NCI-H1105 treated with DMSO at 0.1 percent for 48 hours (cell line): Measurements from ENCODE around the gene BATF.

ENCODE experiments used
- DNase-seq: peaks from one replicate; lab custom pipeline; 2025; lab: John Stamatoyannopoulos, UW

The BATF gene

DNA sequence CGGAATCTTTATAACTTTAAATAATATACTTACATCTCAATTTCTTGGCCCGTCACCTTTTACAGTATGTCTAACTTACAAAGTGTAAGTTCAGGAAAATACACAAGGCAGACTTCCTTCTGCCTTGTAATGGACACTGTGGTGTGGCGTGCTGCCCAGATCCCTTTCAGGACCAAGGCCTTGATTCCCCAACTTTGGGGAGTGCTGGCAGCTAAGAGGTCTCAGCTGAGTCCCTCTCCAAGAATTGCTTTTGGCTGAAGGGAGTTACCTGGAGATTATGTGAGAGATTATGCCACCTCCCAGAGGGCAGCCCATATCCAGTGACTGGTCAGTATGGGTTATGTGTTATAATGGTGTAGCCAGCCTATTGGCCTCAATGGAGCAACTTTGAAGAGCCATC, 21.2 kb upstream of the BATF start:
- no peak for DNase-seq

DNA sequence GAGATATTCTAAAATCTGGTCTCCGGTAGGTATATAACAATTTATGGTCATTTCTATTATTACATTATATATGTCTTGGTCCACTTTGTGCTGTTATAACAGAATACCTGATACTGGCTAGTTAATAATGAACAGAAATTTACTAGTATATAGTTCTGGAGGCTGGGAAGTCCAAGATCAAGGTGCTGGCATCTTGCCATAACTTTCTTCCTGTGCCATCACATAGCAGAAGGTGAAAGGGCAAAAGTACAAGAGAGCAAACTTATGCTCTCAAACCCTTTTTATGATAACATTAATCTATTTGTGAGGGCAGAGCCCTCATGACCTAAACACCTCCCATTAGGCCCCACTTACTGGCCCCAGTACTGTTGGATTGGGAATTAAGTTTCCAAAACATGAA, 17.9 kb upstream of the BATF start:
- DNase-seq: no peak

DNA sequence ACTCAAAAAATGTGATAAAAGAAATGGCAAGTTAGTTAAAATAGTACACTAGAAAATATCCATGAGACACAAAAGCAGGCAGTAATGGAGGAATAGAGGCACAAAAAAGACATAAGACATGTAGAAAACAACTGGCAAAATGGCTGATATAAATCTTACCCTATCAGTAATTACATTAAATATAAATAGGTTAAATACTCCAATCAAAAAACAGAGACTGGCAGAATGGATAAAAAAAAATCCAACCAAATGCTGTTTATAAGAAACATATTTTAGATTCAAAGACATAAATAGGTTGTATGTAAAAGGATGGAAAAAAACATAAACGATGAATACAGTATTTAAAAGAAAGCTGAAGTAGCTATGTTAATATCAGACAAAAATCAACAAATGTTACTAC, 15.3 kb upstream of the BATF start:
- no peak for DNase-seq

DNA sequence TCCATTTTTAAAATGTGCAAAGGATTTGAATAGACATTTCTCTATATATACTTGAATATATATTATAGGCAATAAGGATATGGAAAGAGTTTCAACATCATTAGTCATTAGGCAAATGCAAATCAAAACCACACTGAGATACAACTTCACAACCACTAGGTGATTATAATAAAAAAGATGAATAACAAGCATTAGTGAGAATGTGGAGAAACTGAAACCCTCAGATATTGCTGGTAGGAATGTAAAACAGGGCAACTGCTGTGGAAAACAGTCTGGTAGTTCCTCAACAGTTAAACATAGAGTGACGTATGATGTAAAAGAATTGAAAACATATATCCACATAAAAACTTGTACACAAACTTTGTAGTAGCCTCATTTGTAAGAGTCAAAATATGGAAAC, 11.7 kb upstream of the BATF start:
- DNase-seq: no peak

DNA sequence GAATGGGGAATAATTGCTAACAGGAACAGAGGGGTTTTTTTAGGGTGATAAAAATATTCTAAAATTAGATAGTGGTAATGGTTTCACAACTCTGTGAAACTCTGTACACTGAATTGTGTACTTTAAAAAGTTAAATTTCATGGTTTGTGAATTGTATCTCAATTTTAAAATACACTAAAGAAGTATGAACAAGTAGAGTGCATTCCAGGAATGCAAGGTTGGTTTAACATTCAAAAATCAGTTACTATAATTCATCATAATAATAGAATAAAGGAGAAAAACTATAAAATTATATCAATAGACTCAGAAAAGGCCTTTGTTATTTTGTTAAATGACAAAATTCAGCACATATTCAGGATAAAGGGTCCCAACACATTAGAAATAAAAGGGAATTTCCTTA, 11.1 kb upstream of the BATF start:
- DNase-seq: no peak

DNA sequence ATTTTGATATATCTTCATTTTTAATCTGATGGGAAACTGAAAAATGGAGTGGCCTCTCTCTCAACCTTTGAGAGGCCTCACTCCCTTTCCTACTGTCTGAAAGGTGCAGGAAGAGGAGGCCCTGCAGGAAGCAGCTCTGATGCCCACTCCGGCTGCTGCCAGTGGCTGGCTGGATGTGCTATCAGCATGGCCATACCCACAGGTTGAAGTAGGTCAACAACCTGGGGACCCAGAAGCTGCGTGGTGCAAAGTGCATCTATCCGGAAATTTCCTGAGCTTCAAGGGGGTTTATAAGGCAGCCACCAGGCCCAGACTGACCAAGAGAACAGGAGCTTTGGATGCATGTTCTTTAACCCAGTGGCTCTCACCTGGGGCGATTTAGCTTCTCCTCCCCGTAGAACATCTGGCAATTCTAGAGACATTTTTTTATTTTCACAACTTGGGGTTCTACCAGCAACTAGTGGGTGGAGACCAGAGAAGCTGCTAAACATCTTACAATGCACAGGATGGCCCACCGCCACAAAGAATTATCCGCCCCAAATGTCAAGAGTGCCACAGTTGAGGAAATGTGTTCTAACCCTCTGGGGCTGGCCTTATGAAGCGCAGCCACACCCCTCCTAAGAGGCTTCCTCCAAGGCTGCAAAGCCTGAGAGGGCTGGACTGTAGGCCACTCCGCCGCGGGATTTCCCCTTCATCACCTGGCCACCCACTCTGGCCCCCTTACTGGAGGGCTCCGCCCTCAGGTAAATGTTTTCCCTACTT, 8.2 kb upstream of the BATF start:
- no peak for DNase-seq

DNA sequence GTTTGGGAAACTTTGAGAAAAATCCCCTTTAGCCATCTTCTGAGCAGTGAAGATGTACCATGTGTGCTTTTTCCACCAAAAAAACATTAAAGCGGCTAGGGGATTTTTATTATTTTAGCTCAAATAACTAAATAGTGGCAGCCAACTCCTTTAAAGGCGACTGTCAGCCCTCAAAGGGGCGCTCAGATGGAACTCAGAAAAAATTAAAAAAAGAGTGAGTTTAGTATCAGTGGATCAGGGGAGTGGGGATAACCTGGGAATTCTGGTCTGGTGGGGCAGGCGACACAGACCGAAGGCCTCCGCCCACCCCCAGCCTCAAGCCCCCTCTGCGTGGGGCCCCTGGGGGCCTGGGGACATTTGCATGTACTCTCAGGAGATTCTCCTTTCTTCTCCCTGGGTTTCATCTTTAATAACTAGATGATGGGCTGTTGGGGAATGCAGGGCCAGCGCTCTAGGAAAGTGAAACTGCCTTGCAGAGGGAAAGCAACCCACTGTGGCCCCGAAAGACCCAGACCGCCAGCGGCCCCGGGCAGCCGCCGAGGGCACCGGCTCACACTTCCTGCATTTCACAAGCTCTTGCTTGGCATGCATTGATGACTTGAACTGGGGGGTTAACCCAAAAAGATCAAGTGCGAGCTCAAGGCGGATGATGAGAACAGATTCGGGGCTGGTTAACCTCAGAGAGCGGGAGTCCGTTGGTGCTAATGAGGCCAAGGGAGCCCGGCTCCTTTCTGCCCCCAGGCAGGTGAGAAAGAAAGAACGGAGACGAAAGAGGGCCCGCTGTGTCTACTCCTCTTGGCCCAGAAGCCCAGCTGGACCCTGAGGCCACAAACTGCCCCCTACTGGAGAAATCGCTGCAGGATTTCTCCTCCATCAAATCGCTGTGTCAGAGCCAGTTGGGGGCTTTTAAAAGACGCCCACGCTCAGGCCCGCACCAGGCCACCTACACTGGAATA, 7.3 kb upstream of the BATF start:
- DNase-seq: no peak

DNA sequence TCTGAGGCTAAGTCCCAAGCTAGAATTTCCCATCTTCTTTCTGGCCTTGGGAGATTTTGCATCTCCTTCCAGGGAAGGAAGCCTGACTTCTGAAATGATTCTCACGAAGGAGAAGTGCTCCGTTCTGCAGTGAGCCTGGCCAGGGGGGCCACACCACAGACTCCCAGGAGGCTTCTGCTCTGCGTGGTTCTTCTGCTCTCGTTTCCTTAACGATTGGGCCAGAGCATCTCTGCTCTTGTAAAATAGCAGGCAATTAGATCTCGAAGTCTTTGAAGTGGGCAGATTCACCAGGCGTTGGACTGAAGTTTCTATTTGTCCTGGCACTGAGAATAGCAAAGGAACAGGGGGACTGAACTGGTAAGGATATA, 6.7 kb upstream of the BATF start:
- no peak for DNase-seq

DNA sequence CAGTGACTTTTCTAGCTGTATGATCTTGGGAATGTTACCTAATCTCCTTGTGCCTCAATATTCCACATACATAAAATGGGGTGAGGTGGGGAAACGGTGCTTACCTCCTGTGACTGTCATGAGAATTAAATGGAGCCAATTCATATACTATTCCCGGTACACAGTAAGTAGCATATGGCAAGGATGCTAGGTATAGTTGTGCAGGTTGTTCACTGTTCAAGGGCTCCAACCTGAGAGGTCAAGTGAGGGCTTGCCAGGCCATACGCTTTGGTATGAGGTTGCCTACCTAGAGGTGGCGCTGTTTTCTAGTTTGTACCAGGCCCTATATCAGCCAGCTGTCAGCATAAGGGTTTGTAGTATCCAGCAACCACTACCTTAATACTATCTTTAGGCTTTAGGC, 3.6 kb upstream of the BATF start:
- DNase-seq: no peak

DNA sequence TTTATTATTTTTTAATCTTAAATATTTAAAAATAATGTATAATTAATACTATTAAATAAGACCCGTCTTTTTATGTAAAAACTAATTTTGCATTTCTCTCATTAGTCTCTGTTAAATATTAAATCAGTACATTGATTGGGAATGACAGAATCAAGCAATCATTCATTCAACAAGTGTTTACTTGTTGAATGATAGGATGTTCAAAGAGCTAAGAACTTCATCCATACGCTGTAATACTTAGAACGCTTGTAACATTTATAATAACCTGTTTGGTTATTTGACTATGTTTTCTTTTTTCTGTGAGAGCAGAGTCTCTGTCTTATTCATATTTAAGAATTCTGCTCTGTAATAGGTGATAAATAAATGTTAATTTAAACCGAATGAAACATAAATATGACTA, 2.9 kb upstream of the BATF start:
- no peak for DNase-seq

DNA sequence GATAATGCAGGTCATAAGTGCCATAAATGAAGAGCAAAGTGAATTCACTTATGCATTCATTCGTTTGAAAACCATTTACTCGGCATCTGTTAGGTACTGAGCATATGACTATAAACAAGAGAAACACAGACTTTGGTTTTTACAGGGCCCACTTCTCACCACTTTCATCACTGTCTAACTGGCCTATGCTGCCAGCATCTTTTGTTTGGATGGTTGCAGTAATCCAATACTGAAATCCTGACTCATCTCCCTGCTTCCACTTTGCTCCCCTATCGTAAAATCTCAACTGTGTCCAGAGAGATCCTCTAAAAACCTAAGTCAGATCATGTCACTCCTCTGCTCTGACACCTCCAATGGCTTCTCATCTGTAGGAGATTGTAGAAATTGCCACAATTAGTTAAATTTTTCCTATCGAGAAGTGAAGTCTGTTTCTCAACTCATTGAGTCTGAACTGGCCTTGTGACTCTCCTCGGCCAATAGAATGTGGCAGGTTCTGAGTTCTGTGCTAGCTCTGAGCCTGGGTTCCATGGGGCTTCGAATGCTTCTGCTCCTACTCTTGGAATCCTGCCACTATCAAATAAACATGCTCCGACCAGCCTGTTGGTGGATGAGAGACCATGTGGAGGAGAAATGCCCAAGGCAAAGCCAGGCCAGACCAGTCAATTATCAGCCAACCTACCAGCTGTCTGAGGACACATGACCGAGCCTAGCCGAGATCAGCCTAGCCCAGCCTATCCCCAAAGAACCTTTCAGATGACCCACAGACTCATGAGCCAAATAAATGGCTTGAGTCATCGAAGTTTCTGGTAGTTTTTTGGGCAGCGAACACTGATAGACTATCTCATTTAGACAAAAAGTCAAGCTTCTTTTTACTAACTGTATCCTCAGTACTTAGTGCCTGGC, 2.2 kb upstream of the BATF start:
- DNase-seq: no peak

DNA sequence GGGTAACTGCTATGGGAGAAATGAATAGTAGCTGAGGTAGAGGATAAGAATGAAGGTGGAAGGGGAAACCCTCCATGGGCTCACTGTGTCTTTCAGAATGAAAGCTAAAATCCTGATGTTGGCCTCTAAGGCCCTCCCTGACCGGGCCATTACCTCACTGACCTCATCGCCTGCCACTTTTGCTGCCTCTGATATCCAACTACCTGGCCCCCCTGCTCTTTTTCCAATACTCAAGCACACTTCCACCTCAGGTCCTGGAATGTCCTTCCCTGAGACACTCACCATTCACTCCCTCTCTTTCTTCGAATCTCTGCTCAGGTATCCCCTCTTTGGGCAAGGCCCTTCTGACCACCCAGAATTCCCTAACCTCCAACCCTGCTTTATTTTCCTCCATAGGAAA, 1.4 kb upstream of the BATF start:
- no peak for DNase-seq

DNA sequence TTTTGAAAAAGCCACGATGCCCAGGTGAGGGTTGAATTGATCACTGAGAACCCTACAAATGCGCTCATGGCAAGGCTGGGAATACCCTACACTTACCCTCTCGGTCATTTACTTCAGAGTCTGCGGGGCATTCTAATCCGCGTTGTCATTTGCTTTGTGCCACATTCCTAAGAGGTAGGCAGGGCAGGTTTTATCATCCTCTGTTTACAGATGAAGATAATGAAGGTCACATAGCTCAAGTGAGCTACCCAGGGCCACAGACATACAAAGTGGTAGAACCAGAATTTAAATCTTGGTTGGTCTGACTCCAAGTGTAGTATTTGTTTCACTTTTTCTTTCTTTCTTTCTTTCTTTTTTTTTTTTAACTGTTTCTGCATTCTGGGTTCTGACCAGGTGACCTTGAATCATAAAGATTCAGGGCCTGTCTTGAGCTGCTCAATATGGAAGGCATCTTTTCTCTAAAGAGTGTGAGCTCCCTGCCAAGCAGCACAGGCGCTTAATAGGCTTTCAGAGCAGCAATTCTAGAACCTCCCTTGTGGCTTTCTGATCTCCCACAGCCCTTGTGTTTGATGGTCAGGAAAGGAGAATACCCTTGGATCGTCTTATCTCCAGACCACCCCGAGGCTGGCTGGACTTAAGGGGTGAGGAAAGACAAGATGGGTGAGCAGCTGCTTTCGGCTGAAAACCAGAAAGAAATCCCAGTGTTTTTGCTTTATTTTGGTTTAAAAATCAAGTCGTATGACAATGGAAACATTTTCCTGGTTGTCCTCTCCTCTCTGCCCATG, 662 bp upstream of the BATF start:
- no peak for DNase-seq

DNA sequence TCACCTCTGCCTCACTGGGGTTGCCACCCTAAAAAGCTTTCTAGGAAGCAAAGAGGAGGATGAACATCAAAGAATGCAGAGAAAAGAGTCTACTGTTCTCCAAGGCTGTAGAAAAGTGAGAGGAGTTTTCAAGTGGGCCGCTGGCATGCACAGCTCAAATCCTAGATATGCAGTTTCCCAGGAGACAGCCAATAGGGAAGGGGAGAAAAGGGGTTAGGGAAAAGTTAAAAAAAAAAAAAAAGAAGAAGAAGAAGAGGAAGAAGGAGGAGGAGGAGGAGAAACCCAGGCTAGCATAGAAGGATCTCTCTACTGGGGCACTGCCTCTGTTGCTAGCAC, 682 bp downstream of the BATF start:
- no peak for DNase-seq

DNA sequence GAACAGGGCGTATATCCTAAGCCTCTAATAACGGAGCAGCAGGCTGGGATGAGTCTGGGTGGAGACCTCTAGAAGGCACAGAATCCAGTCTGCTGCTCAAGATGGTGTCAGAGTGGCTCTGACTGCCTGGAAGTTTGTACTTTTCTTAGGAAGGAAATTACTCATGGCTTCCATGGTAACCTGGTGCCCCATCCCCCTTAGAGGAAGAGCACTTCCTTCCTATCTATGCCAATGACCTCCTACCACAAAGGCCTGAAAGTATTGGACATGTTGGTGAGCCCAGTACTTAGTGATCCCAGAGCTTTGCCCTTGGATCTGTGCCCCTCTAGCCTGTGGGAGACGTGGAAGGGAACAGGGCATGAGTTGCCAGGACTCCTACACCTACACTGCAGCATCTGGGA, 1.5 kb downstream of the BATF start:
- DNase-seq: no peak

DNA sequence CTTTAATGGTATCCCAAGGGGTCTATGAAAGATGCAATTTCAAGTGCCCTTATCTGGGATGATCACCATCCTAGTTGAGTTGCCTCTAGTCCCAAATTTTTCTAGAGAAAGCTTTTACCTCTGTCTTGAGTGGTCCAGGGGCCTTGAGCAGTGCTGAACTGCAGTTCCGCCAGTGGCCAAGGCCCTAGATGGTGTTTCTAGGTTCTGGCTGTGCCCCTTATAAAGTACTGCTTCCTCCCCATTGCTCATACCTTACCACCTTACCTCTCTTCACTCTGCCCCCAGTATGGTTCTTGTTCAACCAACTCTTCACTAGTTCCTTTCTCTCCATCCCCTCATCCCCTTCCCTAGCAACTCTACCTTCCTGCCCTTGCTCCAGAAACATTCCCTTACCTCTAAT, 3.7 kb downstream of the BATF start:
- no peak for DNase-seq

DNA sequence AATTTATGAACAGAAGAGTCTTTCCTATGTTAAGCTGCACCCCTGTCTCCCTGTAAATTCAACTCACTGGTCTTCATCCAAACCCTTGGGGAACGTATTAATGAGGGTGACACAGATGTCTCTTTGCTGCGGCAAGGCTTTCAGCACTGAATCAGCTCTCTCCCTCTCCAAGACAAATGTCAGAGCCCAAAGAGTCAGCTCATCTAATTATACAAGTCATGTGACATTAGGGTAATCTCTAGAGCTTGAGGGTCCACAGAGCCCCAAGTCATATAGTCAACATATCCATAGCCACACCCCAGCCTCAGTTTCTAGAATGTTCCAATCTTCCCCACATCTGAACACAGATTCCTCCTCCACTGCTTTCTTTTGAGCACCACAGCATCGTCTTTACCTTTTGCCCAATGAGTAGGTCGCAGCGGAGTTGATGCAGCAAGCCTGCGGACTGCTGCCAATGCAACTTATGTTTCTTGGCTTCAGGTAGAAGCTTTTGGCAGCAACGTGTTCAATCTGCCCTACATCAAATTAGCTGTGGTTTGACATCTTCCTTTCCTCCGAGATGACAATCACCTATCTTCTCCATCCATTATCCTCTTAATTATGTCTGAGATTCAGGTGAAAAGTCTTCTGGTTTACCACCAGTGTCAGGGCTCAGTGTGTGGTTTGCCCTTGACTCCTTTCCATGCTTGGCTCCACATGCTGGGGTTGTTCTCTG, 5.3 kb downstream of the BATF start:
- DNase-seq: no peak

DNA sequence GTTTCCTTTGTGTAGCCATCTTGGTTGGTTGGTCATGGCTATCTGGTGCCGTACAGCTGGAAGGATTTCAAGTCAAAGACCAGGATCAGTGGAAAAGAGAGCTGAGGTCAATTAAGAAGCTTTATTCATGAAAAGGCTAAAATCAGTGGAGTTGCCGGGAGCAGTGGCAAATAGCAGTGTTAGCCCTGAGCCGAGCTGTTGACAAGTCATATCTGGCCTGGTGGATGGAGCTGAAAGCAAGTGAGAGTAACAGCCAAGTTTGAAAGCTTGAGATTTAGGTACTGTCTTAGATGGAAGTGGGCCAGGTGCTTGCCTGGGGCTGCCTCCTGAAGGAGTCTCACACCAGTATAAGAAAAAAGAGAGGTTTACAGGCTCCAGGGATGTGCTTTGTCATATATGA, 9.0 kb downstream of the BATF start:
- no peak for DNase-seq

DNA sequence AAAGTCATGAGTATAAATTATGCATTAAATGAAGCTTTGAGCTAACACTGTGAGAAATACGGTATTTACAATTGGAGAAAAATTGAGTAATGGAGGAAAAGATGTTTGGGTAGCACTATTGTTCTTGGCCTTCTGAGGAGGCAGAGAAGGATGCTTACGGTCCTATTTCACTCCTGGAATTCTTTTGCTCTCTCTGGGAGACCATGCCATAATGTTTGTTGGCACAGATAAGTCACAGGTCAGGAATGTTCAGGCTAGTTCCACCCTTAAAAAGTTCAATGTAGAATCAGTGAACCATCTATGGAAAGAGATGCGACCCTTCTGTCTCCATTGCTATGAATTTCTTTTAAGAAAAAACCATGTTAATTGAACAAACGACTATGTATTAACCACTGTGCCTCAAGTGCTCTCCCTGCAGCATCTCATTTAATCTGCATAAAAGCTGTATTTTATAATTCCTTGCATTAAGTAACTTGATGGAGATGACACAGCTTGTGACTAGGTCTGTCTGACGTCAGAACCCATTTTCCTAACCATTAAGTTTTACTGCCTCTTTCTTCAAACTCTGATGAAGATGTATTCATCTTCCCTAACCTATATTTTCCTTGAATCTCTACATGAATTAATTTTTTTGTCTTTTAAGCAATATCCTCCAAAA, 9.5 kb downstream of the BATF start:
- DNase-seq: no peak

DNA sequence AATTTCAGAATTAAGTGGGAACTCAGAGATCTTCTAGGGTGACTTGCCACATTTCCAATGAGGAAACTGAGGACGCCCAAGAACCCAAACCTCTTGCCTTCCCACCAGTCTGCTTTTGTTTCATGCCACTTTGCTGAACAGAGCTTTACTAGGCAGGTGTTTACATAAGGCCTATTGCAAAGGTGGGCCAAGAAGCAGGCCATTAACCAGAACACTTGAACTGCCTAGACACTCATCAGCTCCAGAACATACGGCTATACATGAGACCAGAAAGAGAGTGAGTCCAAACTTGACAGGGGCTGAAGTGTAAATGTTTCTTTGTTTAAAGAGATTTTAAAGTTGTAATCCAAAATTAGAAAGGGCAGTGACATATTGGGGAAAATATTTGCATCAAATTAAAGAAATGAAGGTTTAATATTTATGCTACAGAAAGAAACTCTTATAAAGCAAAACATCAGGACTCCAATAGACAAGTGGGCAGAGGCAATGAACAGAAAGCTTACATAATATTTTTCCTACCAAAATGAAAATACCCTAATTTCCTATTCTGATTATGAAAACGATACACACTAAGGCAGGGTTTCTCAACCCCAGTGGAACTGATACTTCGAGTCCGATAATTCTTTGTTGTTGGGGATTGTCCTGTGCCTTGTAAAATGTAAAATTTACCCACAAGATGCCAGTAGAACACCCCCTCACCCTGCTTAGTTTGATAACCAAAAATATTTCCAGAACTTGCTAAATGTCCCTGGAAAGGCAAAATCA, 11.7 kb downstream of the BATF start:
- no peak for DNase-seq
